GM21619 (cell line): ENCODE results near the gene ZRANB1.
"Not testable (repeated sequence)": the region's sequence is repeated elsewhere in the genome, so short reads cannot be mapped to it uniquely, and the experiment has no call there.

Experiments
- ATAC-seq: cut with Tn5 transposase; IDR thresholded peaks from one replicate; pipeline ENCODE4 v1.9.1; 2021; ENCODE audit not compliant: unreplicated experiment

Gene ZRANB1

GRCh38 chr10:124941823-124942222 lies at the start of gene ZRANB1:
ZRANB1 (plus strand) TSS chr10:124942123; CDS start chr10:124942494, 371 bp downstream.
- ATAC-seq, result no peak

GRCh38 chr10:124892905-124893304 lies 49.0 kb upstream of the ZRANB1 start:
- no peak for ATAC-seq

- no peak for ATAC-seq
Measured at GRCh38 chr10:124894569-124895215, 47.2 kb upstream of the ZRANB1 start.

GRCh38 chr10:124896751-124897150 lies 45.2 kb upstream of the ZRANB1 start:
- no peak for ATAC-seq

GRCh38 chr10:124898471-124898870 lies 43.5 kb upstream of the ZRANB1 start:
- ATAC-seq, result no peak

GRCh38 chr10:124899151-124899550 lies 42.8 kb upstream of the ZRANB1 start:
- no peak for ATAC-seq

- no peak for ATAC-seq
Measured at GRCh38 chr10:124902462-124902861, 39.5 kb upstream of the ZRANB1 start.

- no peak for ATAC-seq
Measured at GRCh38 chr10:124903111-124903510, 38.8 kb upstream of the ZRANB1 start.

GRCh38 chr10:124904796-124905195 lies 37.1 kb upstream of the ZRANB1 start:
- ATAC-seq, result no peak

GRCh38 chr10:124906551-124907001 lies 35.3 kb upstream of the ZRANB1 start:
- ATAC-seq, result no peak

- no peak for ATAC-seq
Measured at GRCh38 chr10:124909563-124909962, 32.4 kb upstream of the ZRANB1 start.

- no peak for ATAC-seq
Measured at GRCh38 chr10:124911124-124912067, 30.5 kb upstream of the ZRANB1 start.

- ATAC-seq, result no peak
Measured at GRCh38 chr10:124912101-124912886, 29.6 kb upstream of the ZRANB1 start.

GRCh38 chr10:124913167-124913566 lies 28.8 kb upstream of the ZRANB1 start:
- ATAC-seq, result no peak

- ATAC-seq, result not testable (repeated sequence)
Measured at GRCh38 chr10:124914398-124914797, 27.5 kb upstream of the ZRANB1 start.

GRCh38 chr10:124916098-124916584 lies 25.8 kb upstream of the ZRANB1 start:
- peak; percentile 6 for ATAC-seq

- peak; percentile 93 for ATAC-seq
Measured at GRCh38 chr10:124916585-124917427, 25.1 kb upstream of the ZRANB1 start.

GRCh38 chr10:124917428-124918190 lies 24.3 kb upstream of the ZRANB1 start:
- peak; percentile 15 for ATAC-seq

GRCh38 chr10:124918191-124918830 lies 23.6 kb upstream of the ZRANB1 start:
- ATAC-seq, result no peak
